GM21717 (cell line): ENCODE results near the gene IL26.

ENCODE experiments used
- ATAC-seq: cut with Tn5 transposase; IDR thresholded peaks from one replicate; pipeline ENCODE4 v1.9.1; 2021; ENCODE audit warnings: mild to moderate bottlenecking, moderate library complexity; ENCODE audit not compliant: unreplicated experiment

The IL26 gene, protein sequence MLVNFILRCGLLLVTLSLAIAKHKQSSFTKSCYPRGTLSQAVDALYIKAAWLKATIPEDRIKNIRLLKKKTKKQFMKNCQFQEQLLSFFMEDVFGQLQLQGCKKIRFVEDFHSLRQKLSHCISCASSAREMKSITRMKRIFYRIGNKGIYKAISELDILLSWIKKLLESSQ

DNA sequence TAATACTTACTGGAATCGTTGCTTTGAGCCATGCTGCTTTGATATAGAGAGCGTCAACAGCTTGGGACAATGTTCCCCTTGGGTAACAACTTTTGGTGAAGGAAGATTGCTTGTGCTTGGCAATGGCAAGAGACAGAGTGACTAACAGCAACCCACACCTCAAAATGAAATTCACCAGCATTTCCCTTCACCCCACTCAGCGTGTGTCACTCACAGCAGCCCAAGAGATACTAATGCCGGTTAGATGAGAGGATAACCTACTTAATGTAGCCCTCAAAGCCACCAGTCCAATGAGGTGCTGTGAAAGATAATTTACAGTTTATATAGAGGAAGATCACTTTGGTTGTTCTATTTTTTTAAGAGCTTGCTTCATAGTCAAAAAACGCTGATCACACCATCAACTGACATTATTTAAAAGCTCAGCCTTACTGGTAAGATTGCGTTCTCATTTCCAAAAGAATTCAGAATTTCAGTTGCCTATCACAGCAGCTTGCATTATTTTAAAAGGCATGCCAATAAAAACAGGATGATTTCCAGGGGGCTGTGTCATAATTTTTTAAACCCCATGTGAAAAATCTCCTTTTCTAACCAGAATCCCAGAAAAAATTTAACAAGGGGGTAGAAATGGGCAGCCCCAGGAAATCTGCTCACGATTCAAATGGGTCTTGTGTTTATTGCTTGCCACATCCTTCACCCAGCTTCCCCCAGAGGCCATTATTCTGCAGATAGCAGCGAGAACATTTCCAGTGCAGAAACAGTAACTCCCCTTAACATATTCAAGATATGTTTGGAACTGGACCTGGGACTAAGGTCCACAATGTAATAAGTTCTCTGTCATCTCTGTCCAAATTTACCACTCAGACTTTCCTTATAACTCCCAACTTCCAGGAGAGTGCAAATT, at the start of gene IL26:
IL26 (minus strand) TSS at position 235 of the 901 bp plus-strand sequence; CDS start at position 181, 54 bp downstream.
- no peak for ATAC-seq

DNA sequence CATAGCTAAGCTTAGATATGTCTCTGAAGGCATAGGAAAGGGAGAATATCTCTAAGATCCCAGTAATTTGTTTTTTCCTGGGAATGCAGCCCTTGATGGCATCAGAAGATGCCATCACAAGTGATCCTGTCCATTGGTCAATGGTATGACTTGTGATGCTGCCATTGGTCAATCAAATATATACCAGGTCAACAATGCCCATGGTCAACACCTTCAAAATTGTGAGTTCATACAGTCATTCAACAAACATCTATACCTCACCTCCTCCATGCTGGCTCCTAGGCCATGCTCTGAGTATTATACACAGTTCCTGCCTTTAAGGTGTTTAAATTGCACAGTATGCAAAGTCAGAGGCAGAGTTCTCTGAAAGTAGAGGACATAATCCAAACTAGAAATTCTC, 47.1 kb upstream of the IL26 start:
- ATAC-seq: no peak

DNA sequence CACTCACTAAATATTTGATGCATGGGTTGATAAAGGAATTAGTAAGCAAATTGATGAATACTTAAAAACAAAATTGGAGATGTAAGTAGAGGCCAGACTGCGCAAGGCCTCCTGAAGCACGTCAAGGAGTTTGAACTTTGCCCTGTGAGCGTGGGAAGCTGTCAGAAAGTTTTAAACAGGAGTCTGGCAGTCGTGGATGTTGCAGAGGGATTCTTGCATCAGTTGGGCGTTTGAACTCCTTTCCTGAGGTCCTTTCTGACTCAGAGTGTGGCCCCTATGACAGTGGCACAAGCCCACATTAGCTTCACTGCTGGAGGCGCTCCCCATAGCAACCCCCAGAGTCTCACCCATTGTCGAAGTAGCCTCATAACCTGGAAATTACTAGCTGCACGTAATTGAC, 45.7 kb upstream of the IL26 start:
- no peak for ATAC-seq

DNA sequence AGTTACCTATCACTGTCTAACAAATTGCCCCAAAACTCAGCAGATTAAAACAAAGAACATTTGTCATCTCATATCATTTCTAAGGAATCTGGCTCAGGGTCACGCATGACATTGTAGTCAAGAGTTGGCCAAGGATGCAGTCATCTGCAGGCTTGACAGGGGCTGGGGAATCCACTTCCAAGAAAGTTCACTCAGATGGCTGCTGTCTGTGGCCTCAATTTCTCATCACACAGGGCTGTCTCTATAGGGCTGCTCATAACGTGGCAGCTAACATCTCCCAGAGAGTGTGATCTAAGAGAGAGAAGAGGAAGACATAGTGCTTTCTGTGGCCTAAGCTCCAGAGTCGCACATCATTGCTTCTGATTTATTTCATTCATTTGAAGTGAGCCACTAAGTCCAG, 44.7 kb upstream of the IL26 start:
- no peak for ATAC-seq

DNA sequence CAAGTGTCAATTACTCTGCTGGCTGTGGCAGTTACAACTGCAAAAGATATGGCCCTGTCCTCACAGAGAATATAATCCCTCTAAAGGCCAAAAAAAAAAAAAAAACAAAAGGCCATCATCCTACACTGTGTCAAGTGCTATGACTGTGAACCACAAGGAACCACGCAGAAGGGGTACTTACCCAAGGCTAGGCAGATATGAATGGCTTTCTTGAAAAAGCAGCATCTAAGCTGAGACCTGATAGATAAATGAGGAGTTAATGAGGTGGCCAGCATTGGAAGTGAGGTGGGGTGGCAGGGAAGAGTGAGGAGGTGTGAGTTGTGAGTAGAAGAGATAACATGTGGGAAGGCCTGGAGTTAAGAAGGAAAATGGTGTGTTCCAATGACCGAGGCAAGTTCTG, 44.2 kb upstream of the IL26 start:
- no peak for ATAC-seq

DNA sequence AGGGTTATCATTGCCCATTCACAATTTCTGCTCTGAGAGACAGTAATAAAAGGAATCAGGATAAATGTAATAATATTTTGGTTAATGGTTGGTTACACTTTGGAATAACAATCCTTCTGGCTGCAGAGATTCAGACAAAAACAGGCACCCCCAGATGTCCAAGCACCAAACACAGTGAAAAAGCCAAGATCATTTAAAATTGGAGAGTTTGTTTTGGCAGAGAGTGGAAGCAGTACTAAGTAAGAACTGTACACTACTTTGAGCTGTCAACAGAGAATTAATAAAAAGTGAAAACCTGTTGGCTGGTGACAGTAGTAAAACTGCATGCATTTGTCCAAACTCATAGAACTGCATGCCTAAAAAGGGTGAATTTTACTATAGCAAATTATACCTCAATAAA, 43.4 kb upstream of the IL26 start:
- ATAC-seq: no peak

DNA sequence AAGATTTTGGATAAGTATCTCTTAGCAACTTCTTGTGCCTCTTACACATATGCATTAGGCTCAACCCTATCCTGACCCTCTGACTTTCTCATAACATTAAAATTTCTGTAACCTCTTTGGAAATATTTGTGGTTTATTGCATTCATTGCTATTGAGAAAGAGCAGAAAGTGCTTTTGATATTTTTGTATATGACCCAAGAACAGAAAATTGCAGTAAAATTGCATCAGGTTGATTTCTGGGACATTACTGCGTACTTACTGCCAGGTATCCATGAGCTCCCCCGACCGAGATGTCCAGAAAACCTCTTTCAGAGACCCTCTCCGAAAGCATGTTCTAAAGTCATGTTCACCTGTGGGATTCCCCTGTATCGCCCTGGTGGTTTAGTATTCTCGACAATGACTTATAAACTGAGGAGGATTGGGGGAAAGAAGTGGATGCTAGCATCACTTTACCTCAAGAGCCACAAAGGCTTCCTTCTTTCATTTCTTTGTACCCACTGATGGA, 42.3 kb upstream of the IL26 start:
- no peak for ATAC-seq

DNA sequence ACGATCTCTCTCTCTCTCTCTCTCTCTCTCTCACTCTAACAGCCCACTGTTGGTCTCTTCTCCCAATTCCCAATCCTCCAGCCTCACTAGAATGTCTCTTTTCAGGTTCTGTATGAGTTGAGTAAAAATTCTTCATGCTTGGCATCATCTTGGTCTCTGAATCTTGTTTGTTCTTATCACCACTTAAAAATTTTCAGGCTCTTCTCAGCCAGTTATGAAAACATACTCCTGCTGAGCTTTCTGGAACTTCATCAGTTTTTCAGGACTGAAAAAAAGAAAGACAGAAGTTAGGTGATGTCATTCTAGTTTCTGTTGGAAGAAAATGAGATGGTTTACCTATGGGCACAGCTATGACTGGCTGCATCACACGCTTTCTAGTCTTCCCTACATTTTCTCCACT, 39.2 kb upstream of the IL26 start:
- no peak for ATAC-seq

DNA sequence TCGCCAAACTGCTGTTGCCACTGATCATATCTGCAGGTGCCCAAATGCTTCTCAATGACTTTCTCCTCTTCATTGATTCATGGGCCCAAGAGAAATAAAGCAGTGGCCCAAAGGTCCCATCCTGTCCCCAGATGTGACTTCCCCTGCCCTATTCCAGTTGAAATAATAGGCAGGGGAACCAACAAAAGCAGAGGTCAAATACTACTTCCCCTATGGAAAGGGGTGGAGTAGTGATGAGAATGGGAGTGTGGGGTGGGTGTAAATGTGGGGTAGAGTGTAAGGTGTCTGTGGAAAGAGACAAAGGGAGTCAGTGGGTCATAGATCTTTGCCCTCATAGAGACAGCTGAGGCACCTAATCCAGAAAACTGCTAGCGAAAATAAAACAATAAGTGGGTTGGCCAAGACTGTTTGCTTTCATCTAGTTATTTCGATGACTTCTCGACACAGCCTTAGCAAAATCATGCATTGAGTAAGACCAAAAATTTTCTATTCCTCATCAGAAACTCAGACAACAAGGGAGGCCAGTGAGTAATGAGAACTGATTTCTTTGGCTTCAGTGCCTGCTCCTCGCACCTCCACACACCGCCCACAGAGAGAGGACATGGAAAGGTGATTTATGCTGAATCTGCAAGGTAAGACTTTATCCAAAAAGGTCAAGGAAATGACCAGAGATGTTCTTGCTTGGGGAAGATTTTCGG, 38.7 kb upstream of the IL26 start:
- ATAC-seq: no peak

DNA sequence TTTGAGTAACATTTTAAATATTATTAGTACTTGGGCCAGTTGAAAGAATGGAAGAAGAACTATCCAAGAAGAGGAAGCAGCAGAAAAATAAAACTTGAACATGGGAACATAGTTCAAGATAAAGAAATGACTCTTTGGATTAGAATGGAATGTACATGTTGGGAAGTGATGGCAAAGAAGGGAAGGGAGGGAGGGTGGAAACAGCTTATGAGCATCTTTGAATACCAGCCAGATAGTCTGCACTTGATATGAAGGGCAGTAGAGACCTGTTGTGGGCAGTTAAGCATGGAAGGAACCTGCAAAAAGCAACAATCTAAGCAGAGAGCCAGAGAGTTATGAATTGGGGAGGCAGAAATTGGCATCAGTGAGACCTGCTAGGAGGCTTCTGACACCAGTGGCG, 37.8 kb upstream of the IL26 start:
- ATAC-seq: no peak

DNA sequence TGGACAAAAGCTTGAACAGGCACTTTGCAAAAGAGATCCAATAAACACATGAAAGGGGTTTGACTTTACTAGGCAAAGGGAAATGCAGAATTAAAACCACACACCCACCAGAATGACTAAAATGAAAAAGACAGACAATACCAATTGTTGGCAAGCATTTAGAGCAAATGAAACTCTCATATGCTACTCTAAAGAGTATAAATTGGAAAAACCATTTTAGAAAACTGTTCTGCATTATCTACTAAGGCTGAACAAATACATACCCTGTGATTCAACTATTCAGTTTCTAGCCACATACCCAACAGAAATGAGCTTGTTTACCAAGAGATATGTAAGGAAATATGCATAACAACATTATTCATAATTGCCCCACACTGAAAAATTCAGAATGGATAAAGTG, 36.3 kb upstream of the IL26 start:
- ATAC-seq: no peak

DNA sequence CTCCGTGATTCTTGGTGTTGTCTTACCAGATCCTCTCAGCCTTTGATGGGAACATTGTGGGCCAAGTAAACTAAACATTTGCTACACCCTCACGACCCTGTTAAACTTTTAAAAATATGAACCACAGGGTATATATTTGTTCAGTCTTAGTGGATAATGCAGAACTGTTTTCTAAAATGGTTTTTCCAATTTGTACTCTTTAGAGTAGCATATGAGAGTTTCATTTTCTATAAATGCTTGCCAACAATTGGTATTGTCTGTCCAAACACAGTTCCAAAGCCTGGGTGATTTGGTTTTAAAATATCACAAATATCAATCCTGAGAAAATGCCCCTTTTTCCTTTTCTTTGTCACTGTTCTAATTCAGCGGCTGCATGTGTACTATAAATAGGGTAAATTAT, 34.5 kb upstream of the IL26 start:
- no peak for ATAC-seq

DNA sequence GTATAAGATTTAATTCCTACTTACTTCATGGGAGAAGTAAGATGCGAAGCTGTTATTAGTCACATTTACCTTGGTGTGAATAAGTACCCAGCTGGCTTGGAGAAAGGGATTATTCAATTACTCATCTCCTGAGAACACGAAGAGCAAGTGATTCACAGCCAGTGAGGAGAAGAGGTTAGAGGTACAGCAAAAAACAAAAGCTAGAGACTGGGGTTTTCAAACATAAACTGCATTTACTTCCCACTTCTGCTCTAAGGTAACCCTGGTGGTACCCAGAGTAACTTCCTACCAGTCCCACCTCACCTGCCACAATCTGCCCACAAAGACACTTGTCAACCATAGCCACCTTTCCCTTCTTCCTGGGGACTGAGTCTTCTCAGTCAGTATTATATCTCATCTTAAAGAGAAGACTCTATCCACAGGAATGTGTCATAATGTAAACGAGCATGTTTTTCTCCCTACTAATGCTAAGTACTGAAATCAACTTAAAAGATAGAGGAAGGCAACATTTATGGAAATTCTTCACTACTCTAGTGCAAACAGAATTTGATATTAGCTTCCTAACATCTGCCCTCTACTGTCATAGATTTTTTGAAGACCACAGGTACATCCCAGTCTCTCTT, 33.8 kb upstream of the IL26 start:
- no peak for ATAC-seq

DNA sequence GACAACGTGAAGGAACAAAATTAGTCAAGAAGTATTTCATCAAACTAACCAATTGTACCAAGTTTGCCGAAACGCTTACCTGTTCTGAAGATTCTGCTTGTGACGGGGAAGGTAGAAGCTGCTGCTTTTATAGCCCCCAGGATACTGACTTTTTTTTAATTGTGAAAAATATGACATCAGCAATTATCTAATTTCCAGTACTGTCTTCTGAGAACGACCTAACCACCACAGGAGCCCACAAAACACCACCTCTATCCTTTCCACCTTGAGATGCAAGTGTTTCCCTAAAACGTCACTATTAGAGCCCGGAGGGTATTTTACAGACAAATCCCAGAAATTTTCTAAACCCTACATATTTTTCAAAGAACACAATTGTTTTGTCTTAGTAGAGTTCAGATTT, 27.9 kb upstream of the IL26 start, which contains the start of gene IL22:
IL22 (minus strand) TSS at position 101 of the 400 bp plus-strand sequence. CDS start 156 bp downstream, outside the sequence.
- ATAC-seq: no peak

DNA sequence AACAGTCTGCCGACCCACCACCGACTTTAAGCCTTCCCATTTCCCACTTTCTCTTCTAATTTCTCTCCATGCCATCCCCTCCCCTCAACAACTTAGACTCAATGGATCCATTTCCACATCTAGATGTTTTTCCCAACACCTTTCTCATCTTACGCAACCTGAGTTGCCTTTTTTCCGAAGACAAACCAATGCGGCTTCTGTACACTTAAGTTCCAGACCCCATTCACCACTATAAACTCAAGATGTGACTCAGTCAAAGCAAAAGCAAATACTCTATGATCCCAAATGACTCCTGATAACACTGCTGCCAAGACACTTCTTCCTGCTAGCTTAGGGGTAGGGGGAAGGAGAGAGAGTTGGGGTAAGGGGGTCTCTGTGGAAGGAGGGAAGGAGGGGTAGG, 26.5 kb upstream of the IL26 start:
- ATAC-seq: no peak

DNA sequence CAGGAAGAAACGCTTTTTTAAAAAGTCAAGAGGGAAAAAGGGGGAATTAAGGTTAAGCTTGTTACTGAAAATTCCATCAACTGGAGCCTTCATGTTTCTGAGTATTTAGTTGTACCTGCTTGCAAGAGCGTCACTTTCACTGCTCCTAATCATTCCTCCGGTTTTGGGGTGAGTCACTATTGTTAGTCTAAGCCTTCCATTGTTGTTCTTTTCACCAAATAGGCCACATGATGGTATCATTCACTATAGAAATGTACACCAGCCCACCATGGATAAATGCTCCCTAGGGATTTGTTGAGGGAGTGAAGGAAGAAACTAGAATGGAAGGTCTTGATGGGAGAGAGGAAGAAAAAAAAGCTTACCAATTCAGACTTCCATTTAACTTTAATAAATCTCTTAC, 24.8 kb upstream of the IL26 start:
- no peak for ATAC-seq

DNA sequence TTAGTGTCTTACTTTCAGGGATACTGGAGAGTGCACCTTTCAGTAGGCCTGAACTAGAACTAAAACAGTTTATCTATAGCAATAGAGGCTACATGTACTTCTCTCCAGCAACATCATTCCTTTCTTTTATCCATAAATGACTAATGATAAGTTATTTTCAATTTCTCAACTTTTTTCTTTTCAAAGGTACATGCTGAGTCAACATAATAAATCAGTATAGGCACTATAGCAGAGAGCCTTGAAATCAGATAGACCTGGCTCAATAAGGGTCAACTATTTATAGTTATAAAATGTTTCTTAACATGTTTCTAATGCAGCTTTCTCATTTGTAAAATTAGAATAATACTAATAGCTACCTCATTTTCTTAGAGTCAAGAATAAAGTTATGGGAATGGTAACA, 22.2 kb upstream of the IL26 start:
- no peak for ATAC-seq

DNA sequence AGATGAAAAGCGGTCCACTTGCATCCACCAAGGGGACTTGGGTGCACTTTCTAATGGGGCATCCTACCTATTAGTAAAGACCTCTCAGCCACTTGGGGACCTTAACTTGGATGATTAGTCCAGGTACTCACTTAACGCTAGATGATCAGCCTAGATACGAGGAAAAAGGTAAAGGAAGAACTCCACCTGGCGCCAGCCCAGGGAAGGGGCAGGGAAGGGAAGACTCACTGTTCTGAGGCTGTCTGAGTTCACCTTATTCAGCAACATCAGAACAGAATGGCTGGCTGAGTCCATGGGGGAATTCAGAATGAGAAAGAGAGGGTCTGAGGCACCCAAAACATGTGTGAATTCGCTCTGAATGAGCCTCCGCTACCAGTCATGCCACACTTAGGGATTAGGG, 20.7 kb upstream of the IL26 start:
- no peak for ATAC-seq

DNA sequence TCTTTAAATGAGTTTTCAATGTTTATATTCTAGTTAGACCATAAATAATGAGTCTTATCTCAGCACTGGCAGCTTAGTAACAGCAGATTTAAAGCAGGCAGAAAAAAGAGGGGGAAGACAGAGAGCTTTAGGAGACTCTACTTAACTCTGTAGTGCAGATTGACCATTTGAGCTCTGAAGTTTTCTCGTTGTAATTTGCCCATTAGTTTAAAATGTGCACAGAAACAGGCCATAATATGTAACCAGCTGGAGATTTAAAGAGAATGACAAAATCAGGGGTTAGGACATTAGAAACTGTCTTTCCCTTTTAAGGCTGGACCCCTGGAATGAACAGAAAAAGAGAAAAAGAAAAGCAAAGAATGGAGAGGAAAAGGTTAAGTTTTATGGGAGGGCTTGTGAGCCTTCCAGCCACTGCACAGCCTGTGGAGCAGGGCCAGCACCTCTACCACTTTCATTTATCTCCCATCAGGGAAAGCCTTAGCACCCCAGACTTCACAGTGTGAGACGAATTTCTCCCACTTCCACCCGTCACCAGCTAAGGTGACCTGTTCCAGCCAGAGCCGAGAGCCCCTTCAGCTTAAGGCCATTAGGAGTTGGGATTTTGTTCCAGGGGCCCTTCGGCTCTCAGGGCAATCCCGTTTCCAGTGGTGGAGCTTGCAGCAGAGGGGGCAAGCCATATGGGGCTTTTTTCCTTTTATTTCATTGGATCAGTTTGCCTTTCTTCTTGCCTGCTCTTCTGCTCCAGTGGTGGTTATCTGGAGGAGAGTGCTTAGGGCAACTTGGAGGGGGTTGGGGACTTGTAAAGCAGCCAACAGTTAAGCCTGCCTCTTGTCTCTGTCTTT, 19.8 kb upstream of the IL26 start:
- ATAC-seq: no peak

DNA sequence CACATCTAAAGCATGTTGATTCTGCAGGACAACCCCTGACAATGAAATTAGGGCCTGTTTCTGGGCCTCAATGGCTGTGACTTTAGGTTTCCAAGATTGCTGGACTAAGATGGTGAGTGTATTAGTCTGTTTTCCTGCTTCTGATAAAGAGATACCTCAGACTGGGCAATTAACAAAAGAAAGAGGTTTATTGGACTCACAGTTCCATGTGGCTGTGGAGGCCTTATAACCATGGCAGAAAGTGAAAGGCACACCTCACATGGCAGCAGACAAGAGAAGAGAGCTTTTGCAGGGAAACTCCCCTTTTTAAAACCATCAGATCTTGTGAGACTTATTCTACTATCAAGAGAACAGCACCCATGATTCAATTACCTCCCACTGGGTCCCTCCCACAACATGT, 17.2 kb upstream of the IL26 start:
- ATAC-seq: no peak
